ENCODE measurements around the gene VAPB.

Gene VAPB

DNA sequence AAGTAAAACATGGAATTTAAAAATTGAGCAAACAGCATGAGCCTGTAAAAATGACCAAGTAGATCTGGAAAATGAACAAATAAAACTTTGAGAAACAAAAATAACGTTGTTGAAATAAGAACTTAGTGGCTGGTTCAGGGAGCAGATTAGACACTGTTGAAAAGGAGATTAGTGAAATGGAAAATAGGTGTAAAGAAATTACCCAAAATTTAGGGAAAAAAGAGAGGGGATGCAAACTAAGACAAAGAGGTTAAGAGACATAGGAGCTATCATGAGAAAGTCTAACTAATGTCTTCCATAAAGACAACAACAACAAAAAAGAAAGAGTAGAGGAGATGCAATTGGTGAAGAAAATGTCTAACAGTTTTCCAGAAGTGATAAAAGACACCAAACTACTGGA, 97.2 kb downstream of the VAPB start:
- DNase-seq, result no peak

GRCh38 chr20:58492074-58492718, 103.2 kb downstream of the VAPB start:
- no peak for DNase-seq

DNA sequence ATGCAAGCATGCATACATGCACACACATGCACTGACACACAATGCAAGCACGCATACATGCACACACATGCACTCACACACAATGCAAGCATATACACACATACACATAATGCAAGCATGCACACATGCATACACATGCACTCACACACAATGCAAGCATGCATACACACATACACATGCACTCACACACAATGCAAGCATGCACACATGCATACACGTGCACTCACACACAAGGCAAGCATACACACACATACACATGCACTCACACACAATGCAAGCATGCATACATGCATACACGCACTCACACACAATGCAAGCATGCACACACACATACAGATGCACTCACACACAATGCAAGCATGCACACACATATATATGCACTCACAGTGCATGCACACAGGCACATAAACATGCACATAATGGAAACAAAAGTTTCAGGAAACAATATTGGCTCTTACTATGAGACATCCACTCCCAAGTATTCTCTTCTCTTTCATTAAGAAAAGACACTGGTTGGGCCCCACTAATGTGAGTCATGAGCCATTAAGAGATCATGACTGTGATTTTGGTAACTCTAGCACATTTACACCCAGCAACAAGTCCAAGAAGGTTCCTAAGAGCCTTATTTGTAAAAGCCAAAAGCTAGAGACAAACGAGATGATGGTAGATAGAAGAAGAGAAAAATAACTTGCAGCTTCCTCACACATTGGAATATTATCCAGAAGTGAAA, 103.9 kb downstream of the VAPB start:
- DNase-seq, result no peak

- DNase-seq, result no peak
These were observed 106.0 kb downstream of the VAPB start for GRCh38 chr20:58494923-58495622.

- DNase-seq, result no peak
These were observed 106.8 kb downstream of the VAPB start for GRCh38 chr20:58495623-58496428.

- DNase-seq, result no peak
These were observed 107.4 kb downstream of the VAPB start for GRCh38 chr20:58496429-58496769.

DNA sequence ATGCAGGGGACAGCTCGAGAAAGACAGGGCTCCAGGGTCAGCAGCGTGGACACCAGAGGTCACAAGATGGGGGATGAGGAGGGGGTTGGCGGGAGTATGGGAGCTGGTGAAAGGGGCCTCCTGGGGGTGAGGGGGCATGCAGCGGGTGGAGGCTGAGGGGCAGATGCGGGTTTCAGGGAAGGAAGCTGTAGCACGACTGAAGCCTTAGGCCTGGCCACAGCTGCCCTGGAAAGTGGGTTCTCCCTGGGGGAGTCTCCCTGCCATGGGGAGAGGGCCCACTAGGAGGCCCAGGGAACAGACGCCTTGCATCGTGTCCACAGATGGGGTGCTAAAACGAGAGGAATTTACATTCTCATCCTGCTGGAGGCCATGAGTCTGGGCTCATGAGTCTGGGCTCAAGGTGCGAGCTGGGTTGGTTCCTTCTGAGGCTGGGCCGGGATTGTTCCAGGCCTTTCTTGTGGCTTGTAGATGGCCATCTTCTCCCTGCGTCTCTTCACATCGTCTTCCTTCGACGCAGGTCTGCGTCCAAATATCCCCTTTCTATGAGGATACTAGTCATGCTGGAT, 108.1 kb downstream of the VAPB start:
- DNase-seq, result no peak

GRCh38 chr20:58497724-58498469, 108.9 kb downstream of the VAPB start:
- DNase-seq, result no peak

GRCh38 chr20:58498470-58499068, 109.5 kb downstream of the VAPB start:
- DNase-seq, result no peak

DNA sequence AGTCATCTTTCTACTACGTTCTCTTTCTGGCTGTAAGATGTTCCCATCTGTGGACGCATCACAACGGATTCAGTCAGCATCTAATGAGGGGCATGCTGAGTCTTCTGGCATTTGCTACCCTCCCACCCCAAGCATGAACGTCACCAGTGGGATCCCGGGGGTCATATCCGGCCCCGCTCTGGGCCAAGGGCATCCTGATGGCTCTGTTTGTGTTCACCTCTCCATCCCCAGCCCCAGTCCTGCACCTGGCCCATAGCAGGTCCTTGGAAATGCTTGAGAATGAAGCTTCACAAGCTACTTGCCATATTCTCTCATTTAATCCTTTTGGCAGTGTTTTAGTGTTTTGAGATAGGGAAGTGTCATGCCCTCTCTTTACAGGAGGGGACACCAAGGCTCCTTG, 111.2 kb downstream of the VAPB start:
- no peak for DNase-seq

All from suppressor macrophage treated with lipopolysaccharide for 4 hours (primary cell).